GM12874 (cell line): ENCODE results near the gene ALCAM.

Experiments
- TF ChIP-seq, protein P1 (sequence below): IDR thresholded peaks from 2 replicates; pipeline ENCODE4 v1.5.1; 2011; ENCODE audit warnings: low read depth, mild to moderate bottlenecking, control low read depth, low read length, moderate library complexity; ENCODE audit not compliant: insufficient read depth

Gene ALCAM

DNA sequence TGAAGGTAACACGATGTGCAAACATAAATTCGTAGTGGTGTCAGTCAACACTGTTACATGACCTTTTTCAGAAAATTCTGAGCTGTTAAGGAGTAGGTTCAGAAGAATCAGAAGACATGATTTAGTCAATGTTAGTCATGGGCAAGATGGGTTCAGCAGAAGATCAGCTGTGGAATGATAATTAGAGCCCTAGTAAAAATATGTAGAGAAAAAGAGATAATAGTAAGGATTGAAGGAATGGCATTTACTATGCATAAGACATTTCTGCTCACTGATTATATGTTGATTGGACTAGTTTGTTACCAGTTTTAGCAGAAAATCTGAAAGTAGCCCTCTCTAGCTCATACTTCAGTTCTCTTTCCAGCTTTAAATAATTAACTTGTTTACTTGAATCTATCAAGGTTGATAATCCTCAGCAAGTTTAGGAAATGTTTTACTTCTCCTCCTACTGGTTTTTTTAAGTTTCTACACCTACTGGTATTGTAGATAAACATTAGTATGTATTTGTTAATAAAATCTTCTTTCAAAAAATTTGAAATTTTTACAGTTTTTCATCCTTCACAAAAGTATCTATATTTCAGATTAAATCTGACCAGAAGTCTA lies 98.6 kb downstream of the ALCAM start:
- TF ChIP-seq, protein P1, sequence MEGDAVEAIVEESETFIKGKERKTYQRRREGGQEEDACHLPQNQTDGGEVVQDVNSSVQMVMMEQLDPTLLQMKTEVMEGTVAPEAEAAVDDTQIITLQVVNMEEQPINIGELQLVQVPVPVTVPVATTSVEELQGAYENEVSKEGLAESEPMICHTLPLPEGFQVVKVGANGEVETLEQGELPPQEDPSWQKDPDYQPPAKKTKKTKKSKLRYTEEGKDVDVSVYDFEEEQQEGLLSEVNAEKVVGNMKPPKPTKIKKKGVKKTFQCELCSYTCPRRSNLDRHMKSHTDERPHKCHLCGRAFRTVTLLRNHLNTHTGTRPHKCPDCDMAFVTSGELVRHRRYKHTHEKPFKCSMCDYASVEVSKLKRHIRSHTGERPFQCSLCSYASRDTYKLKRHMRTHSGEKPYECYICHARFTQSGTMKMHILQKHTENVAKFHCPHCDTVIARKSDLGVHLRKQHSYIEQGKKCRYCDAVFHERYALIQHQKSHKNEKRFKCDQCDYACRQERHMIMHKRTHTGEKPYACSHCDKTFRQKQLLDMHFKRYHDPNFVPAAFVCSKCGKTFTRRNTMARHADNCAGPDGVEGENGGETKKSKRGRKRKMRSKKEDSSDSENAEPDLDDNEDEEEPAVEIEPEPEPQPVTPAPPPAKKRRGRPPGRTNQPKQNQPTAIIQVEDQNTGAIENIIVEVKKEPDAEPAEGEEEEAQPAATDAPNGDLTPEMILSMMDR: no peak

DNA sequence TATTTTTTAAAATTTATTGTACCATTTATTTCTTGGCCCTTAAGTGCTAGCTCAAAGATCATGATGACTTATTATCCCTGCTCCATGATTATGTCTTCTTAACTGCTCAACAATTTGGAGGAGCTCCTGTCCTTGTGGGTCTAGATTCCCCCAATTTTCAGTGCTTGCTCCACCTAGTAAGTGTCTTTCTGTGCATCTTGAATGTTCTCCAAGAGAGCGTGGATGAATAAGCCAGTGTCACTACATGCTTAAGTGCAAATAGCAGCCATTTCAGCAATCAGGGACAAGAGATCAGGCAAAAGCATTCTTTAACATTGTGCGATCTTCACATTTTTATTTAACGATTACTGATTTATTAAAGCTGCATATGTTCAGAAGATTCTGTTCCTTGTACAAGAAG lies 99.4 kb downstream of the ALCAM start:
- TF ChIP-seq, protein P1: no peak

DNA sequence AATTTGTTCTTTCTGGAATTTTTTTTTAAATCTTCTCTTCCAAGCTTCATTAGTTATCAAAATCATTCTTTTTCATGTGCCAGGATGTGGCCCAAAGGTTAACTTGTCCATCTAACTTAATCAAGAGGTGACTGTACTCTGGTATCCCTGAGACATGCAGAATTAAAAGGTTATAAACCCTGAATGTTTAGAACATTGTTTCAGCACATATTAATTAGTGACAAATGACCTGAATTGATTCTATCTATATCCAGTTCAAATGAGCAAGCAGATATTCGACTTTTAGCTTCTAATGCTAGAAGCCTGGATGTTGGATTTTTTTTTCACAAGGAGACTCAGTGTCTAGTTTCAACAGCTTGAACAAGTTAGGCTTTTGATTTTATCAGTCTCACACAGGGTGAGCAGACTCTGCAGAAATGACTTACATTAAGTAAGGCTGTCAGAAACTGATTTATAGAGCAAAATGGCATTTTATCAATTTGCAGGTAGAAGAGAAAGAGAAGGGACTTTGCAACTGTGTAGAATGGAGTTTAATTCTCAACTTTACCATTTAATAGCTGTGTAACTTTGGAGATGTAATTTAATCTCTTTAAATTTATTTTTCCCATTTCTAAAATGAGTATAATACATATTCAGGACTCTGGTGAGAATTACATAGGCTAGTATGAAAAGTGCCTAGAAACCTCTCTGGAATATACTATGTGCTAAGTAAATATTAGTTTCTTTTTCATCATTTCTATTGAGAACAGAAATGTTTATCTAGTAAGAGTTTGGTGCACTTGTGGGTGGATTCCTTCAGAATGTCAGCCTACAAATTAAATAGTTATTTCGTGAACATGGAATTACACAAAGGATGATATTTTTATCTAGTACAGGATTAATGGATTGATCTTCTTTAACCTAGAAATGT lies 100.0 kb downstream of the ALCAM start:
- TF ChIP-seq, protein P1: no peak

DNA sequence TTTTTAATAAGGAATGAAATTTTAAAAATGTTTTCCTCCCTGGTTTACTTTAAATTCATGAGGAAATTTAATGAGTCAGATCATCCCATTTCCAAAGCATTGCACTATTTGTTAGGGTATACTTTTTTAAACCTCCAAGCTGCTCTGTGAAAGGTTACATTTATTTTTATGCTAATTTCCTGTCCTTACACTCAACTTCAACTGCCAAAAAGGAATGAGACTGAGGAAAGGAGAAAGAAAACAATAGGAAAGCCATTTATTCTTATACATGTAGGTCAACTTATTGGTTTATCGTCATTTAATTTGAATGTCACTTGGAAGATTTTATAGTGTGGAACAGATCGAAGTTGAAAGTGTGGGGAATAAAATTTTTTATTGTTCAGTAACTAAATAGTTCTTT lies 104.1 kb downstream of the ALCAM start:
- TF ChIP-seq, protein P1: no peak

DNA sequence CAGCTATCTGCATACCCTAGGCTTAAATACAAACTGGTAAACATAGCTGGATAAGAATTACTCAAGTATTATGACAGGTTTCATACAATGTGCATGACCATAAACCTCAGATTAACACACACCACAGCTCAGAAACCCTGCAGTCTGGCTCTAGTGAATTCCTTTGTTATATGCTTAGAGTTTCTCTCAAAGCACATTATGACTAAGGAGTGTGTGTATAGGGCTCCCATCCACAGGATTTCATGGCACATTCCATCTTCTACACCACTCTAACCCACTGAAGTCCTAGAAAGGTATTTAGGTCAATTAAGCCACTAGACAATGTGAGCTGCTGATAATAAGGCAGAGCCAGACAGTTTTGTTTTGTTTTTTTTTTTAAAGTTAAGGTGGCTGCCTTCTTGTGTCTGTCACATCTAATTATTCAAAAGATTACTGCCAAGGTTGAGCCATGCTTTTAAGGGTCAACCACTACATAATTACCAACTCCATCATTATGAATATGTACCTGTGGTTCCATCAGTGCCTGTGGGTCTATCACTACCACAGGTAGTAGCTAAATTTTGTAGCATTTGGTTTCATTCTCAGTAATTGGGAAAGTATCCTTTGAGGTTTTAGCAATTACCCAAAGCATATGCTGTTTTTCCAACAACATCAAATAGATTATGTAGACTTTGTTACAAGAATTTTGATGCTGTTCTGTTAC lies 107.0 kb downstream of the ALCAM start:
- TF ChIP-seq, protein P1: no peak

DNA sequence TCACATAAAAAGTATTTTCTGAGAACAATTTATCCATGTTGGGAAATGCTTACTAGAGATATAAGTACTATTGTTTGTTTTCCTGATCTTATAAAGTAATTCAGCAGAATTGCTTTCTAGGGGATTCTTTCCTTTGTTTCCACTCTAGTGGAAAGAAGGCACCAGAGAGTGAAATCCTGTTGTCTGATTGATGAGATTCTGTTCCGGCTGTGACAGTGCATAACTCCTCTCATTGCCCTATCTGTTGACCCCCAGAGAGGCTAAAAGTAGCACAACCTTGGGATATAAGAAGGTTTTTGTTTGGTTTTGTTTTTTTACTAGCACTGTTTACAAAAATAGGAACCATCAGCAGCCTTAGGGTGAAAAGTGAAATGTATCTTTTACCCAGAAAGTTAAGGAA lies 114.1 kb downstream of the ALCAM start:
- TF ChIP-seq, protein P1: no peak

DNA sequence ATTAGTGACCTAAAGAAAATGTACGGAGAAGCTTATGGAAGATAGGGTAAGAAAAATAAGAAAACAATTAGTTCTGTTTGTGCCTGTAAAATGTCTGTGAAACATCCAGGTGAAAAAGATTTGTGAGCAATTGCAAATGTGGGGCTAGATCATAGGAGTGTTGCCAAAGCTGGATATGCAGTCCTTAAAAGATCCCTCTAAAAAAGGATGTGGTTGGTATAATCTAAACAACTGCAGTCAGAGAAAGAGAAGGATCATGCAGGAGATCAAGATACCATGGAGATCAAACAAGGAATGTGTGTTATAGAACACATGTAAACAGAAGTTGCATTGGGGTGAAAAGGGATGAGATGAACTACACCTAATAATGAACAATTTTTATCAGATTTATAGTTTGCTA lies 116.8 kb downstream of the ALCAM start:
- TF ChIP-seq, protein P1: no peak
